ENCODE data around the gene ISG20.

DNA sequence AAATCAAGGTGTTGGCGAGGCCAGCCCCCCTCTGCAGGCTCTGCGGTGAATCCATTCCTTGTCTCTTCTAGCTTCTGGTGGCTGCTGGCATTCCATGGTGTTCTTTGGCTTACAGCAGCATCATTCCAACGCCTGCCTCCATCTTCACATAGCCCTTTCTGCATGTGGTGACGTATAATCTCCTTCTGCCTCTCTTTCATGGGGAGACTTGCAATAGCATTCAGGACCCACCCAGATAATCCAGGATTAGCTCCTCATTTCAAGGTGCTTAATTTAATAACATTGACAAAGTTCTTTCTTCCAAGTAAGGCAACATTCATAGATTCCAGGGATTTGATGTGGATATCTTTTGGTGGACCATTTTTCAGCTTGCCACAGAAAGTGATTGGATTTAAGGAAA is 35.8 kb downstream of the ISG20 start:
- TF ChIP-seq GATA3 (IDR thresholded peaks at IDR 0.05; ENCODE audit: low read depth, low read length) (no peak), GATA2 (IDR thresholded peaks at IDR 0.05; ENCODE audit: low read depth, low read length) (no peak)
